Endothelial cell of umbilical vein (primary cell): ENCODE data around the gene UBE3B. TPM values are rescaled to one million over a fixed set of nuclear protein-coding genes. Genes with fewer than 3 reads are reported as not detected.

Experiments
- BruUV-seq: library from RNA; stranded (reverse); fragments of 400-500 nt; replicated peaks from 2 replicates; lab custom pipeline; 2021; lab: Mats Ljungman, UMichigan
- CTCF ChIA-PET: fragments of 300-600, 350-600 bp; sonication (Branson Sonifier 250); formaldehyde crosslinking; loops from one replicate; lab custom pipeline; 2021; ENCODE audit warnings: antibody characterized with exemption, inconsistent platforms; lab: Charles Lee
- POLR2A ChIA-PET: fragments of 300-600, 350-600 bp; sonication (Branson Sonifier 250); formaldehyde crosslinking; loops from one replicate; lab custom pipeline; 2021; ENCODE audit warnings: antibody characterized with exemption, inconsistent platforms; lab: Charles Lee
- DNase-seq: peaks from one replicate; pipeline ENCODE4 v3.0.0-alpha.2; 2011; ENCODE audit warnings: low read depth, low spot score
- FAIRE-seq: peaks from 2 replicates; lab custom pipeline; 2011; peaks lifted over from hg19 to GRCh38; lab: Jason Lieb, UNC
- H2AFZ ChIP-seq: 2 replicates; pipeline ENCODE4 v1.6.0; 2012; ENCODE audit warnings: low read depth, low read length, control low read depth, inconsistent platforms
- H3K27ac ChIP-seq: 2 replicates; pipeline ENCODE4 v1.5.1; 2011; ENCODE audit warnings: low read depth, mild to moderate bottlenecking, control low read depth, low read length, moderate library complexity; ENCODE audit not compliant: insufficient read depth
- H3K27me3 ChIP-seq, 2 experiments: 2 replicates each; pipeline versions ENCODE4 v1.6.0 to v1.6.1; 2011; ENCODE audit warnings: low read length in 2 of 2, mixed read lengths in 1 of 2; ENCODE audit not compliant: control insufficient read depth in 2 of 2, insufficient read depth in 2 of 2
- H3K36me3 ChIP-seq, 2 experiments: 2 replicates in 1 of 2; 3 replicates in 1 of 2; pipeline ENCODE4 v1.5.1; 2011; ENCODE audit warnings: low read length in 2 of 2, mild to moderate bottlenecking in 1 of 2, moderate library complexity in 1 of 2; ENCODE audit not compliant: control insufficient read depth in 2 of 2, insufficient read depth in 2 of 2; ENCODE audit errors: extremely low read depth in 1 of 2
- H3K4me1 ChIP-seq: 3 replicates; pipeline ENCODE4 v1.5.1; 2011; ENCODE audit warnings: mild to moderate bottlenecking, low read length; ENCODE audit not compliant: control insufficient read depth, insufficient read depth; ENCODE audit errors: extremely low read depth
- H3K4me2 ChIP-seq: 2 replicates; pipeline ENCODE4 v1.6.1; 2011; ENCODE audit warnings: low read length, control low read depth, mixed read lengths; ENCODE audit not compliant: insufficient read depth
- H3K4me3 ChIP-seq, 3 experiments: fragments of 200-600 bp in 1 of 3; sonication (generic), shearing (Covaris generic) in 1 of 3; replicated peaks in 1 of 3; 2 replicates each; pipeline ENCODE4 v1.5.1; 2011 to 2016; ENCODE audit warnings: control low read depth in 3 of 3, low read length in 3 of 3, mild to moderate bottlenecking in 2 of 3, inconsistent platforms in 1 of 3, low read depth in 1 of 3, moderate library complexity in 1 of 3; ENCODE audit not compliant: insufficient read depth in 1 of 3
- H3K79me2 ChIP-seq: 2 replicates; pipeline ENCODE4 v1.6.0; 2012; ENCODE audit warnings: low read length, inconsistent platforms; ENCODE audit not compliant: control insufficient read depth, insufficient read depth
- H3K9ac ChIP-seq: replicated peaks from 2 replicates; pipeline ENCODE3; 2011; ENCODE audit warnings: low read length, control low read depth; ENCODE audit not compliant: insufficient read depth; ENCODE audit errors: extremely low read depth
- H3K9me1 ChIP-seq: replicated peaks from 3 replicates; pipeline ENCODE4 v1.6.0; 2011; ENCODE audit warnings: mild to moderate bottlenecking, low read length; ENCODE audit not compliant: control insufficient read depth, insufficient read depth; ENCODE audit errors: extremely low read depth
- H3K9me3 ChIP-seq: replicated peaks from 2 replicates; pipeline ENCODE4 v1.5.1; 2012; ENCODE audit warnings: low read length, inconsistent platforms; ENCODE audit not compliant: control insufficient read depth, insufficient read depth
- H4K20me1 ChIP-seq: replicated peaks from 2 replicates; pipeline ENCODE3; 2011; ENCODE audit warnings: mild to moderate bottlenecking, low read length; ENCODE audit not compliant: control insufficient read depth, insufficient read depth; ENCODE audit errors: extremely low read depth
- EZH2 ChIP-seq: IDR thresholded peaks from 2 replicates; pipeline ENCODE4 v1.6.1; 2012; ENCODE audit warnings: borderline replicate concordance, low read depth, mild to moderate bottlenecking, moderate library complexity, low read length, inconsistent platforms; ENCODE audit not compliant: severe bottlenecking
- FOS ChIP-seq: IDR thresholded peaks from 2 replicates; pipeline ENCODE4 v1.6.1; 2011; ENCODE audit warnings: mild to moderate bottlenecking, low read length, moderate library complexity, borderline replicate concordance; ENCODE audit not compliant: insufficient read depth
- GATA2 ChIP-seq: IDR thresholded peaks from 2 replicates; pipeline ENCODE4 v1.7.0; 2011; ENCODE audit warnings: low read depth, mild to moderate bottlenecking, moderate library complexity, mixed read lengths, low read length; ENCODE audit not compliant: insufficient read length, insufficient read depth
- JUN ChIP-seq: IDR thresholded peaks from 2 replicates; pipeline ENCODE4 v1.6.1; 2011; ENCODE audit warnings: borderline replicate concordance, low read depth; ENCODE audit not compliant: insufficient read length, insufficient read depth
- MYC ChIP-seq: IDR thresholded peaks from one replicate; pipeline ENCODE4 v1.6.1; 2011; ENCODE audit warnings: mild to moderate bottlenecking, low read depth, low read length
- POLR2A ChIP-seq: IDR thresholded peaks from 2 replicates; pipeline ENCODE4 v1.6.1; 2012; ENCODE audit warnings: low read depth, mild to moderate bottlenecking, control low read depth, low read length
- POLR2AphosphoS5 ChIP-seq: IDR thresholded peaks from 2 replicates; pipeline ENCODE4 v1.6.1; 2012; ENCODE audit warnings: low read depth, mild to moderate bottlenecking, control low read depth, low read length, moderate library complexity; ENCODE audit not compliant: insufficient read depth
- dilution Hi-C: fragments of 300-500 bp; cut with MboI; formaldehyde crosslinking; loops from one replicate; pipeline ENCODE4 v1.15.0; 2019; ENCODE audit warnings: low sequenced_read_pairs; ENCODE audit not compliant: extremely low pct_ligation_motif_present
- intact Hi-C: fragments of 100-400 bp; cut with micrococcal nuclease; formaldehyde crosslinking; loops from one replicate; pipeline ENCODE4 v1.10.0; 2022
- polyA plus RNA-seq, 4 experiments: library from polyadenylated mRNA; depleted of rRNA in 3 of 4; stranded (reverse) in 3 of 4; unstranded in 1 of 4; fragments of >200 nt; gene quantifications; 2 replicates each; pipeline versions ENCODE4 v1.2.1 to v1.2.3, GENCODE V29; 2011 to 2012; ENCODE audit warnings: missing spikeins in 1 of 4
- total RNA-seq: library from RNA; stranded (reverse); gene quantifications from 2 replicates; pipeline ENCODE4 v1.2.3, GENCODE V29; 2021
- TF ChIP-seq, protein P1 (sequence below): IDR thresholded peaks from 2 replicates; pipeline ENCODE4 v1.6.1; 2011; ENCODE audit not compliant: insufficient read depth, insufficient read length
- TF ChIP-seq, protein P2 (sequence below), 2 donors: IDR thresholded peaks; 1 replicate in 1 of 2; 2 replicates in 1 of 2; pipeline ENCODE4 v1.5.1; 2011; ENCODE audit warnings: low read length in 2 of 2, mild to moderate bottlenecking in 2 of 2, moderate library complexity in 2 of 2, control low read depth in 1 of 2, inconsistent platforms in 1 of 2, low read depth in 1 of 2; ENCODE audit not compliant: insufficient read depth in 1 of 2; ENCODE audit errors: extremely low read depth in 1 of 2

UBE3B gene
- total and polyA plus RNA-seq, 2 donors (not counting 3 experiments of a cell fraction or from before 2014, with no cell fraction given): 24.9 to 40.8 TPM

DNA sequence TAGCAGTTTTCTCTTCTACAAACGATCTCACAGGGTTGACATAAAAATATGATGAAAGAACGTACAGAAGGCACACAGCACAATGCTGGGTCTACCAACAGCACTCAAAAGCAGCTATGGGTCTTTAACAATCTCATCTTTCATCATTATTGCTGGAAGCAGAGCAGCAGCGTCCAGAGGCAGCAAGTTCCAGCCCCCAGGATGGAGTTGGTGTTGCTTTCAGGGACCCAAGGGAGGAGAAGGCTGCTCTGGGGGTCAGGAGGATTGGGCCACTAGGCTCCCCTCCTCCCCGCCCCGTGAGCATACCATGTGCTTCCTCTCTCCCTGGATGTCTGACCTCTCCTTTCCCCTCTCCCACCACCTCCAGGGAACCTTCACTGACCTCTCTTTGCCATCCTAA lies 13.7 kb upstream of the UBE3B start:
- FAIRE-seq: no peak
- BruUV-seq: TSS peak; percentile 91

More for the DNA sequence above, 13.7 kb upstream of the UBE3B start:
- Histone ChIP-seq H3K36me3 (peaks cover 3 to 22% of the 10 kb centered on the region in 2 experiments), H3K9me3 (no peaks in the 10 kb centered on the region), H4K20me1 (no peaks in the 10 kb centered on the region), H3K4me2 (peak overlapping the region; percentile 66), H3K79me2 (peaks cover 75% of the 10 kb centered on the region), H3K9ac (peak overlapping the region; percentile 56), H3K27me3 (no peaks in the 10 kb centered on the region), H3K4me3 (no peak overlapping the region), H3K27ac (peak overlapping the region; percentile 89), H3K4me1 (peaks cover 67% of the 10 kb centered on the region), H3K9me1 (no peaks in the 10 kb centered on the region), H2AFZ (no peak overlapping the region)
- intact Hi-C loops (loop anchor here (1.0 to 5.0 kb wide), 3 partner anchors 14 to 611 kb away; partner anchors contain the start of genes KCTD10 and UBE3B), dilution Hi-C loops (no loop called here)
- CTCF ChIA-PET: interaction anchor here (1.0 to 5.1 kb wide), 9 partner anchors 9 to 55 kb away, joined by 3 to 47 read pairs (median 9); partner anchors contain the start of genes KCTD10 and UBE3B
- no peak for DNase-seq
- POLR2A ChIA-PET: no interaction called here
- TF ChIP-seq MYC: no peak
- no peak for TF ChIP-seq EZH2
- TF ChIP-seq FOS: no peak
- TF ChIP-seq, protein P1, sequence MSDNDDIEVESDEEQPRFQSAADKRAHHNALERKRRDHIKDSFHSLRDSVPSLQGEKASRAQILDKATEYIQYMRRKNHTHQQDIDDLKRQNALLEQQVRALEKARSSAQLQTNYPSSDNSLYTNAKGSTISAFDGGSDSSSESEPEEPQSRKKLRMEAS: no peak
- TF ChIP-seq JUN: no peak
- TF ChIP-seq, protein P2, sequence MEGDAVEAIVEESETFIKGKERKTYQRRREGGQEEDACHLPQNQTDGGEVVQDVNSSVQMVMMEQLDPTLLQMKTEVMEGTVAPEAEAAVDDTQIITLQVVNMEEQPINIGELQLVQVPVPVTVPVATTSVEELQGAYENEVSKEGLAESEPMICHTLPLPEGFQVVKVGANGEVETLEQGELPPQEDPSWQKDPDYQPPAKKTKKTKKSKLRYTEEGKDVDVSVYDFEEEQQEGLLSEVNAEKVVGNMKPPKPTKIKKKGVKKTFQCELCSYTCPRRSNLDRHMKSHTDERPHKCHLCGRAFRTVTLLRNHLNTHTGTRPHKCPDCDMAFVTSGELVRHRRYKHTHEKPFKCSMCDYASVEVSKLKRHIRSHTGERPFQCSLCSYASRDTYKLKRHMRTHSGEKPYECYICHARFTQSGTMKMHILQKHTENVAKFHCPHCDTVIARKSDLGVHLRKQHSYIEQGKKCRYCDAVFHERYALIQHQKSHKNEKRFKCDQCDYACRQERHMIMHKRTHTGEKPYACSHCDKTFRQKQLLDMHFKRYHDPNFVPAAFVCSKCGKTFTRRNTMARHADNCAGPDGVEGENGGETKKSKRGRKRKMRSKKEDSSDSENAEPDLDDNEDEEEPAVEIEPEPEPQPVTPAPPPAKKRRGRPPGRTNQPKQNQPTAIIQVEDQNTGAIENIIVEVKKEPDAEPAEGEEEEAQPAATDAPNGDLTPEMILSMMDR (IDR thresholded peaks at IDR 0.05; ENCODE audit: extremely low read depth in 1 of 2, insufficient read depth in 1 of 2, low read depth in 1 of 2, low read length in 2 of 2): no peak
- TF ChIP-seq GATA2: no peak
- TF ChIP-seq POLR2A: no peak
- no peak for TF ChIP-seq POLR2AphosphoS5
